GM12878 (cell line): Measurements from ENCODE around the gene DAB2IP. TPM values are rescaled to one million over a fixed set of nuclear protein-coding genes. Genes with fewer than 3 reads are reported as not detected.

Source experiments
- ATAC-seq: fragments of 200-7000 bp; cut with Tn5 transposase; 3 replicates; pipeline ENCODE4 v1.9.1; 2020; ENCODE audit warnings: mild to moderate bottlenecking, moderate library complexity
- BruUV-seq: library from RNA; stranded (reverse); fragments of 400-500 nt; replicated peaks from 2 replicates; lab custom pipeline; 2021; lab: Mats Ljungman, UMichigan
- CTCF ChIA-PET: fragments of 300-600 bp; sonication (Branson Sonifier 250); formaldehyde crosslinking; extraction: SDS; loops from one replicate; lab custom pipeline; 2021; ENCODE audit warnings: inconsistent platforms; lab: Yijun Ruan, JAX
- POLR2A ChIA-PET: fragments of 350-600 bp; formaldehyde crosslinking; extraction: SDS; loops from one replicate; lab custom pipeline; 2021; ENCODE audit warnings: inconsistent platforms; lab: Charles Lee
- RAD21 ChIA-PET: fragments of 300-600 bp; sonication (Branson Sonifier 250); formaldehyde crosslinking; loops from one replicate; lab custom pipeline; 2023; ENCODE audit warnings: antibody characterized with exemption; ENCODE audit not compliant: unreplicated experiment; lab: Charles Lee
- SMC1A ChIA-PET: fragments of 300-600 bp; sonication (Branson Sonifier 250); formaldehyde crosslinking; loops from one replicate; lab custom pipeline; 2023; ENCODE audit not compliant: unreplicated experiment, uncharacterized antibody; lab: Charles Lee
- DNase-seq: peaks from one replicate; pipeline ENCODE4 v3.0.0-alpha.2; 2011; ENCODE audit warnings: low read depth, low spot score
- FAIRE-seq: peaks from 3 replicates; lab custom pipeline; 2011; peaks lifted over from hg19 to GRCh38; lab: Jason Lieb, UNC
- H2AFZ ChIP-seq: 2 replicates; pipeline ENCODE4 v1.6.0; 2011; ENCODE audit warnings: low read depth, low read length, control low read depth; ENCODE audit not compliant: control insufficient read depth
- H3K27ac ChIP-seq: 2 replicates; pipeline ENCODE4 v1.5.1; 2011; ENCODE audit warnings: control low read depth; ENCODE audit not compliant: control insufficient read depth, insufficient read depth
- H3K27me3 ChIP-seq, 2 experiments: replicated peaks in 1 of 2; 2 replicates each; pipeline versions ENCODE4 v1.6.0 to v1.6.1; 2011; ENCODE audit warnings: low read length in 1 of 2; ENCODE audit not compliant: control insufficient read depth in 2 of 2, insufficient read depth in 2 of 2
- H3K36me3 ChIP-seq, 2 experiments: 2 replicates each; pipeline ENCODE4 v1.5.1; 2011; ENCODE audit warnings: low read length in 1 of 2; ENCODE audit not compliant: control insufficient read depth in 2 of 2, insufficient read depth in 2 of 2
- H3K4me1 ChIP-seq: 2 replicates; pipeline ENCODE4 v1.6.1; 2011; ENCODE audit warnings: mild to moderate bottlenecking, low read length, moderate library complexity, mixed read lengths; ENCODE audit not compliant: control insufficient read depth, insufficient read depth
- H3K4me2 ChIP-seq: 2 replicates; pipeline ENCODE4 v1.6.0; 2011; ENCODE audit warnings: control low read depth; ENCODE audit not compliant: control insufficient read depth, insufficient read depth
- H3K4me3 ChIP-seq: fragments of 200-600 bp; sonication (generic); 2 replicates; pipeline ENCODE4 v1.5.1; 2016
- H3K79me2 ChIP-seq: 2 replicates; pipeline ENCODE4 v1.6.0; 2011; ENCODE audit warnings: low read length; ENCODE audit not compliant: control insufficient read depth, insufficient read depth
- H3K9ac ChIP-seq: 2 replicates; pipeline ENCODE4 v1.8.0; 2011; ENCODE audit warnings: low read length, control low read depth, mixed read lengths; ENCODE audit not compliant: control insufficient read depth, insufficient read depth
- H3K9me3 ChIP-seq: replicated peaks from 3 replicates; pipeline ENCODE4 v1.5.1; 2011; ENCODE audit warnings: mild to moderate bottlenecking, low read length; ENCODE audit not compliant: control insufficient read depth, insufficient read depth
- H4K20me1 ChIP-seq: 2 replicates; pipeline ENCODE4 v1.6.0; 2011; ENCODE audit not compliant: control insufficient read depth, insufficient read depth
- EP300 ChIP-seq, 2 experiments: fragments of 150-350 bp in 1 of 2; IDR thresholded peaks; 2 replicates each; pipeline ENCODE4 v1.6.1; 2011 to 2012; ENCODE audit warnings: low read depth in 2 of 2, low read length in 2 of 2, borderline replicate concordance in 1 of 2, improper control_type of control experiment in 1 of 2, inconsistent platforms in 1 of 2; ENCODE audit not compliant: control insufficient read depth in 1 of 2
- GABPA ChIP-seq: IDR thresholded peaks from 2 replicates; pipeline ENCODE4 v1.6.1; 2014; ENCODE audit warnings: antibody characterized with exemption, low read depth, mild to moderate bottlenecking, inconsistent platforms
- IKZF2 ChIP-seq, 2 experiments: fragments of 450-650 bp; IDR thresholded peaks; 2 replicates each; pipeline ENCODE4 v1.6.1; 2017; ENCODE audit warnings: mild to moderate bottlenecking in 2 of 2, moderate library complexity in 2 of 2
- MTA2 ChIP-seq: fragments of 450-650 bp; IDR thresholded peaks from 2 replicates; pipeline ENCODE4 v1.6.1; 2016; ENCODE audit warnings: low read depth, mild to moderate bottlenecking, moderate library complexity
- NBN ChIP-seq: fragments of 450-650 bp; IDR thresholded peaks from 2 replicates; pipeline ENCODE4 v1.6.1; 2016
- SMC3 ChIP-seq: IDR thresholded peaks from 2 replicates; pipeline ENCODE4 v1.6.1; 2011; ENCODE audit warnings: low read length, improper control_type of control experiment, borderline replicate concordance
- SRF ChIP-seq, 2 experiments: IDR thresholded peaks; 2 replicates each; pipeline ENCODE4 v1.6.1; 2011; ENCODE audit warnings: low read depth in 2 of 2, low read length in 2 of 2, mild to moderate bottlenecking in 1 of 2, moderate library complexity in 1 of 2
- STAT1 ChIP-seq: fragments of 450-650 bp; conservative IDR thresholded peaks from 2 replicates; pipeline ENCODE4 v1.6.1; 2014; ENCODE audit warnings: antibody characterized with exemption, mild to moderate bottlenecking
- TCF12 ChIP-seq: IDR thresholded peaks from 2 replicates; pipeline ENCODE4 v1.6.1; 2011; ENCODE audit warnings: low read depth, mild to moderate bottlenecking, low read length
- ZNF207 ChIP-seq: fragments of 450-650 bp; IDR thresholded peaks from 2 replicates; pipeline ENCODE4 v1.6.1; 2014; ENCODE audit warnings: antibody characterized with exemption, mild to moderate bottlenecking, borderline replicate concordance
- WGBS: methylation state at CpG from one replicate; pipeline ENCODE4 v1.1.6; 2016; ENCODE audit warnings: low lambda C conversion rate; ENCODE audit not compliant: insufficient replicate concordance, insufficient coverage; ENCODE audit errors: missing lambda C conversion rate; 5-methylcytosine and 5-hydroxymethylcytosine counted together
- in situ Hi-C: fragments of 300-500 bp; cut with MboI; formaldehyde crosslinking; loops from 9 replicates; pipeline ENCODE4 v1.14.3; 2018; ENCODE audit warnings: mixed read lengths
- intact Hi-C: fragments of 100-400 bp; cut with micrococcal nuclease; formaldehyde crosslinking; loops from one replicate; pipeline ENCODE4 v1.14.2; 2022; ENCODE audit not compliant: unreplicated experiment
- polyA plus RNA-seq, 11 experiments: library from polyadenylated mRNA; depleted of rRNA in 4 of 11; unstranded in 6 of 11; stranded (reverse) in 5 of 11; fragments of >200 nt; fragmentation: Nextera tagmentation in 4 of 11; fragmentation: Illumina TruSeq in 1 of 11; extraction: Ambion mirVana in 4 of 11; extraction: Trizol in 1 of 11; gene quantifications; 1 replicate in 1 of 11; 2 replicates in 10 of 11; pipeline versions ENCODE4 v1.2.1 to v1.2.3, GENCODE V29; 2011 to 2016; ENCODE audit warnings: inconsistent platforms in 2 of 11, missing spikeins in 2 of 11, low read depth in 1 of 11
- total RNA-seq, 4 experiments: library from RNA; depleted of rRNA in 3 of 4; stranded (reverse); fragments of >200 nt in 3 of 4; fragmentation: Illumina TruSeq in 1 of 4; extraction: Trizol in 1 of 4; gene quantifications; 2 replicates each; pipeline versions ENCODE4 v1.2.1 to v1.2.3, GENCODE V29; 2013 to 2021
- TF ChIP-seq, protein P1 (sequence below): fragments of 450-650 bp; IDR thresholded peaks from 2 replicates; pipeline ENCODE4 v1.6.1; 2017; ENCODE audit warnings: mild to moderate bottlenecking, moderate library complexity
- TF ChIP-seq, protein P2 (sequence below): fragments of 450-650 bp; IDR thresholded peaks from 2 replicates; pipeline ENCODE4 v1.6.1; 2018; ENCODE audit warnings: mild to moderate bottlenecking, low read depth, moderate library complexity; ENCODE audit not compliant: partially characterized antibody
- TF ChIP-seq, protein P3 (sequence below): IDR thresholded peaks from 2 replicates; pipeline ENCODE4 v1.6.1; 2011; ENCODE audit warnings: low read depth, mild to moderate bottlenecking, low read length, moderate library complexity, borderline replicate concordance; ENCODE audit errors: extremely low read depth
- TF ChIP-seq, protein P4 (sequence below): fragments of 450-650 bp; IDR thresholded peaks from 2 replicates; pipeline ENCODE4 v1.6.1; 2017; ENCODE audit warnings: mild to moderate bottlenecking, low read depth, inconsistent platforms; ENCODE audit not compliant: poor library complexity, severe bottlenecking

DAB2IP gene
- total and polyA plus RNA-seq, 10 of the 15 experiments (the other 5 are each of a cell fraction or from before 2014, with no cell fraction given), result 0.03 to 0.38 (median 0.14) TPM; not detected in 6

DNA sequence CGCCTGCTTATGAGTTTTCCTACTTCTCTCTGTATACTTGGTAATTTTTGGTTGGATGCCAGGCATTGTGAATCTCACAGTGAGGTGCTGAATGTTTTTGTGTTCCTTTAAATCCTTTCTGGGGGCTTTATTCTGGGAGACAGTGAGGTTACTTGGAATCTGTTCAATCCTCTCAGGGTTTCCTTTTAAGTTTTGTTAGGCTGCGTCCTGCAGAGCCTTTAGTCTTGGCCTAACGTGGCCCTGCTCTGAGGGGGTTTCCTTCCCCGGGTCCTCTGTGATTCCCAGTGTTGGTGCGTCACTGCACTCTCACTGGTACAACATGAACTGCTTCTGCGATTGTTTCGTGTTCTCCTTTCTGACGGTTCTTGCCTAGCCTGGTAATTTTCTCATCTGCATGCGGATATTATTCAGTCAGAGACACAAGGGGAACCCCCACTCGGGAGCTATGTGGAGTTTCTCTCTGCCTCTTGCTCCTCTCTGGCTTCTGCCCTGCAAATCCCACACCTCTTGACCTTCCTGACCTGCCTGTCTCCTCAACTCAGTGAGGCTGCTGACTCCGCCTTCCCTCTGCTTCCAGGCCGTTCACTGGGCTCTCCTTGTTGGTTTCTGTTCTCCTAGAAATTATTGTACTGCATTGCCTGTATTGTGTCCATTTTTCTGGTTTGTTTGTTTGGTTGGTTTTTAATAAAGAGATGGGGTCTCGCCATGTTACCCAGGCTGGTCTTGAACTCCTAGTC, 128.1 kb downstream of the DAB2IP start:
- BruUV-seq, result no TSS peak
- POLR2A ChIA-PET, result no interaction called here
- CTCF ChIA-PET, result no interaction called here
- DNase-seq (peak; percentile 5), ATAC-seq (peak; percentile 31; the same call in 2 of the 3 replicates), FAIRE-seq (no peak)
- Histone ChIP-seq H2AFZ (0 out of 2 replicates have a peak overlapping the region, but pooled peaks have one; percentile 4), H3K4me2 (no peak overlapping the region), H3K4me1 (no peaks in the 10 kb centered on the region), H3K27ac (no peak overlapping the region), H3K9me3 (no peaks in the 10 kb centered on the region), H3K27me3 (no peaks in the 10 kb centered on the region; a peak in 2 of 4 replicates), H3K9ac (no peak overlapping the region), H3K36me3 (no peaks in the 10 kb centered on the region), H3K4me3 (no peak overlapping the region), H4K20me1 (no peaks in the 10 kb centered on the region), H3K79me2 (no peaks in the 10 kb centered on the region)
- RAD21 ChIA-PET, result no interaction called here
- WGBS, result 23% methylated on average over 13 of the region's 13 CpGs
- intact Hi-C loops (no loop called here), in situ Hi-C loops (no loop called here)
- SMC1A ChIA-PET, result no interaction called here
- TF ChIP-seq TCF12, result no peak
- no peak for TF ChIP-seq STAT1
- TF ChIP-seq, protein P1, sequence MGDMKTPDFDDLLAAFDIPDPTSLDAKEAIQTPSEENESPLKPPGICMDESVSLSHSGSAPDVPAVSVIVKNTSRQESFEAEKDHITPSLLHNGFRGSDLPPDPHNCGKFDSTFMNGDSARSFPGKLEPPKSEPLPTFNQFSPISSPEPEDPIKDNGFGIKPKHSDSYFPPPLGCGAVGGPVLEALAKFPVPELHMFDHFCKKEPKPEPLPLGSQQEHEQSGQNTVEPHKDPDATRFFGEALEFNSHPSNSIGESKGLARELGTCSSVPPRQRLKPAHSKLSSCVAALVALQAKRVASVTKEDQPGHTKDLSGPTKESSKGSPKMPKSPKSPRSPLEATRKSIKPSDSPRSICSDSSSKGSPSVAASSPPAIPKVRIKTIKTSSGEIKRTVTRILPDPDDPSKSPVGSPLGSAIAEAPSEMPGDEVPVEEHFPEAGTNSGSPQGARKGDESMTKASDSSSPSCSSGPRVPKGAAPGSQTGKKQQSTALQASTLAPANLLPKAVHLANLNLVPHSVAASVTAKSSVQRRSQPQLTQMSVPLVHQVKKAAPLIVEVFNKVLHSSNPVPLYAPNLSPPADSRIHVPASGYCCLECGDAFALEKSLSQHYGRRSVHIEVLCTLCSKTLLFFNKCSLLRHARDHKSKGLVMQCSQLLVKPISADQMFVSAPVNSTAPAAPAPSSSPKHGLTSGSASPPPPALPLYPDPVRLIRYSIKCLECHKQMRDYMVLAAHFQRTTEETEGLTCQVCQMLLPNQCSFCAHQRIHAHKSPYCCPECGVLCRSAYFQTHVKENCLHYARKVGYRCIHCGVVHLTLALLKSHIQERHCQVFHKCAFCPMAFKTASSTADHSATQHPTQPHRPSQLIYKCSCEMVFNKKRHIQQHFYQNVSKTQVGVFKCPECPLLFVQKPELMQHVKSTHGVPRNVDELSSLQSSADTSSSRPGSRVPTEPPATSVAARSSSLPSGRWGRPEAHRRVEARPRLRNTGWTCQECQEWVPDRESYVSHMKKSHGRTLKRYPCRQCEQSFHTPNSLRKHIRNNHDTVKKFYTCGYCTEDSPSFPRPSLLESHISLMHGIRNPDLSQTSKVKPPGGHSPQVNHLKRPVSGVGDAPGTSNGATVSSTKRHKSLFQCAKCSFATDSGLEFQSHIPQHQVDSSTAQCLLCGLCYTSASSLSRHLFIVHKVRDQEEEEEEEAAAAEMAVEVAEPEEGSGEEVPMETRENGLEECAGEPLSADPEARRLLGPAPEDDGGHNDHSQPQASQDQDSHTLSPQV, result no peak
- TF ChIP-seq NBN, result no peak
- TF ChIP-seq SRF (IDR thresholded peaks at IDR 0.05; ENCODE audit: low read depth in 2 of 2, low read length in 2 of 2), result no peak
- no peak for TF ChIP-seq GABPA
- TF ChIP-seq EP300 (IDR thresholded peaks at IDR 0.05; ENCODE audit: borderline replicate concordance in 1 of 2, control insufficient read depth in 1 of 2, low read depth in 2 of 2, low read length in 2 of 2), result no peak
- no peak for TF ChIP-seq IKZF2 (IDR thresholded peaks at IDR 0.05)
- TF ChIP-seq, protein P2, sequence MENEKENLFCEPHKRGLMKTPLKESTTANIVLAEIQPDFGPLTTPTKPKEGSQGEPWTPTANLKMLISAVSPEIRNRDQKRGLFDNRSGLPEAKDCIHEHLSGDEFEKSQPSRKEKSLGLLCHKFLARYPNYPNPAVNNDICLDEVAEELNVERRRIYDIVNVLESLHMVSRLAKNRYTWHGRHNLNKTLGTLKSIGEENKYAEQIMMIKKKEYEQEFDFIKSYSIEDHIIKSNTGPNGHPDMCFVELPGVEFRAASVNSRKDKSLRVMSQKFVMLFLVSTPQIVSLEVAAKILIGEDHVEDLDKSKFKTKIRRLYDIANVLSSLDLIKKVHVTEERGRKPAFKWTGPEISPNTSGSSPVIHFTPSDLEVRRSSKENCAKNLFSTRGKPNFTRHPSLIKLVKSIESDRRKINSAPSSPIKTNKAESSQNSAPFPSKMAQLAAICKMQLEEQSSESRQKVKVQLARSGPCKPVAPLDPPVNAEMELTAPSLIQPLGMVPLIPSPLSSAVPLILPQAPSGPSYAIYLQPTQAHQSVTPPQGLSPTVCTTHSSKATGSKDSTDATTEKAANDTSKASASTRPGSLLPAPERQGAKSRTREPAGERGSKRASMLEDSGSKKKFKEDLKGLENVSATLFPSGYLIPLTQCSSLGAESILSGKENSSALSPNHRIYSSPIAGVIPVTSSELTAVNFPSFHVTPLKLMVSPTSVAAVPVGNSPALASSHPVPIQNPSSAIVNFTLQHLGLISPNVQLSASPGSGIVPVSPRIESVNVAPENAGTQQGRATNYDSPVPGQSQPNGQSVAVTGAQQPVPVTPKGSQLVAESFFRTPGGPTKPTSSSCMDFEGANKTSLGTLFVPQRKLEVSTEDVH, result no peak
- TF ChIP-seq MTA2, result no peak
- no peak for TF ChIP-seq ZNF207
- TF ChIP-seq, protein P3, sequence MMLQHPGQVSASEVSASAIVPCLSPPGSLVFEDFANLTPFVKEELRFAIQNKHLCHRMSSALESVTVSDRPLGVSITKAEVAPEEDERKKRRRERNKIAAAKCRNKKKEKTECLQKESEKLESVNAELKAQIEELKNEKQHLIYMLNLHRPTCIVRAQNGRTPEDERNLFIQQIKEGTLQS, result no peak
- TF ChIP-seq, protein P4, sequence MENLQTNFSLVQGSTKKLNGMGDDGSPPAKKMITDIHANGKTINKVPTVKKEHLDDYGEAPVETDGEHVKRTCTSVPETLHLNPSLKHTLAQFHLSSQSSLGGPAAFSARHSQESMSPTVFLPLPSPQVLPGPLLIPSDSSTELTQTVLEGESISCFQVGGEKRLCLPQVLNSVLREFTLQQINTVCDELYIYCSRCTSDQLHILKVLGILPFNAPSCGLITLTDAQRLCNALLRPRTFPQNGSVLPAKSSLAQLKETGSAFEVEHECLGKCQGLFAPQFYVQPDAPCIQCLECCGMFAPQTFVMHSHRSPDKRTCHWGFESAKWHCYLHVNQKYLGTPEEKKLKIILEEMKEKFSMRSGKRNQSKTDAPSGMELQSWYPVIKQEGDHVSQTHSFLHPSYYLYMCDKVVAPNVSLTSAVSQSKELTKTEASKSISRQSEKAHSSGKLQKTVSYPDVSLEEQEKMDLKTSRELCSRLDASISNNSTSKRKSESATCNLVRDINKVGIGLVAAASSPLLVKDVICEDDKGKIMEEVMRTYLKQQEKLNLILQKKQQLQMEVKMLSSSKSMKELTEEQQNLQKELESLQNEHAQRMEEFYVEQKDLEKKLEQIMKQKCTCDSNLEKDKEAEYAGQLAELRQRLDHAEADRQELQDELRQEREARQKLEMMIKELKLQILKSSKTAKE, result no peak
- TF ChIP-seq SMC3, result no peak
